Left lung (tissue), 10 donors: ENCODE measurements around the gene GPC5. TPM values are rescaled to one million over a fixed set of nuclear protein-coding genes. Genes with fewer than 3 reads are reported as not detected.

Experiments used
- ATAC-seq: fragments of 200-7000 bp; cut with Tn5 transposase; one replicate; pipeline ENCODE4 v1.9.1; 2020; ENCODE audit warnings: moderate library complexity
- DNase-seq, 4 donors: peaks; one replicate each; pipeline ENCODE4 v3.0.0-alpha.2; 2013 to 2020
- H3K27ac ChIP-seq, 2 donors: fragments of 200-600 bp; sonication (generic) in 1 of 2; one replicate each; pipeline versions ENCODE4 v1.5.0 to v1.8.0; 2020 to 2021
- H3K27me3 ChIP-seq, 2 donors: fragments of 200-600 bp; sonication (generic) in 1 of 2; one replicate each; pipeline versions ENCODE4 v1.5.0 to v1.8.0; 2020 to 2021
- H3K36me3 ChIP-seq, 2 donors: fragments of 200-600 bp; sonication (generic) in 1 of 2; one replicate each; pipeline versions ENCODE4 v1.5.0 to v1.8.0; 2020 to 2021
- H3K4me1 ChIP-seq, 2 donors: fragments of 200-600 bp; one replicate each; pipeline ENCODE4 v1.8.0; 2021
- H3K4me3 ChIP-seq, 2 donors: fragments of 200-600 bp; sonication (generic) in 1 of 2; one replicate each; pipeline versions ENCODE4 v1.5.0 to v1.8.0; 2020 to 2021; ENCODE audit warnings: mild to moderate bottlenecking in 1 of 2
- H3K9me3 ChIP-seq, 2 donors: fragments of 200-600 bp; sonication (generic) in 1 of 2; one replicate each; pipeline versions ENCODE4 v1.5.0 to v1.8.0; 2020 to 2021
- CTCF ChIP-seq, 2 donors: fragments of 200-600 bp; sonication (generic) in 1 of 2; IDR thresholded peaks; one replicate each; pipeline versions ENCODE4 v1.5.0 to v1.8.0; 2021; ENCODE audit warnings: antibody characterized with exemption in 2 of 2
- intact Hi-C, 2 donors: fragments of 100-400 bp; cut with DNase I; formaldehyde crosslinking; loops; one replicate each; pipeline versions ENCODE4 v1.11.2 to v1.14.2; 2022
- polyA plus RNA-seq, 6 donors: library from polyadenylated mRNA; unstranded; fragments of 120-200 nt; gene quantifications; one replicate each; pipeline ENCODE4 v1.2.1, GENCODE V29; 2013; ENCODE audit not compliant: insufficient read length in 6 of 6
- total RNA-seq, 2 donors: library from RNA; stranded (reverse); fragmentation: NEBNext Ultra II Directional; extraction: Animal tissue kit (Norgen Biotek cat#: 25700); gene quantifications; one replicate each; pipeline ENCODE4 v1.2.1, GENCODE V29; 2021
- donor health status: DM: no; HTN: yes; CAD: no.
- donor health status: DM: no; HTN: no; CAD: no.

GPC5 gene
- total and polyA plus RNA-seq, 8 donors = 9.2 to 19.5 (median 11.5) TPM

DNA sequence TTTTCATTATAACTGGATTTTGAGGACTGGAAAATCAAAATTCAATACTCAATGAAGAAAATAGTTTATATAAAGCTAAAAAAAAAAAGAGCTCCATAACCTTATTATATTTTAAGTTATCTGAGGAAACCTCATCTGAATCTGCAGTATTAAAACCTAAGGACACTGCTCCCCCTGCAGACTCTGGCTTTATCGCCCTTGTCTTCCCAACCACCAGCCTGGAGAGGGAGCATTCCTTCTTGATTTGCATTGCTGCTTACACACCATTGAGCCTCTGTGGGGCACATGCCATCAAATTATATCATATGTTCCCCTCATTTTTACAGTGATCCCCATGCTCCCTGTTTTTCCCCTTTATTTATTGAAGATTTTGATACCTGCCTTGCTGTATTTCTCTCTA is 956.8 kb downstream of the GPC5 start:
- no peak overlapping the region for H3K4me3 ChIP-seq
- peak in 1 of 2 donors; percentile 11 for TF ChIP-seq CTCF (IDR thresholded peaks at IDR 0.05)
- no peaks in the 10 kb centered on the region for H3K36me3 ChIP-seq
- DNase-seq (peak in 1 of 4 donors; percentile 31), ATAC-seq (peak; percentile 37)
- no peaks in the 10 kb centered on the region for H3K4me1 ChIP-seq
- no peak overlapping the region for H3K27ac ChIP-seq
- peaks cover 0 to 16% of the 10 kb centered on the region in 2 donors for H3K9me3 ChIP-seq
- intact Hi-C loops = no loop called here
- H3K27me3 ChIP-seq = no peaks in the 10 kb centered on the region

GRCh38 chr13:92362717-92363116 is 964.3 kb downstream of the GPC5 start:
- Histone ChIP-seq H3K27me3 (no peaks in the 10 kb centered on the region), H3K4me1 (no peaks in the 10 kb centered on the region), H3K27ac (no peak overlapping the region), H3K36me3 (no peaks in the 10 kb centered on the region), H3K9me3 (peaks cover 0 to 29% of the 10 kb centered on the region in 2 donors), H3K4me3 (no peak overlapping the region)
- ATAC-seq (no peak), DNase-seq (peak in 1 of 4 donors; percentile 36)
- intact Hi-C loops = no loop called here
- no peak for TF ChIP-seq CTCF (IDR thresholded peaks at IDR 0.05)

GRCh38 chr13:92365904-92366303 is 967.5 kb downstream of the GPC5 start:
- ATAC-seq = no peak
- H3K4me3 ChIP-seq = no peak overlapping the region

DNA sequence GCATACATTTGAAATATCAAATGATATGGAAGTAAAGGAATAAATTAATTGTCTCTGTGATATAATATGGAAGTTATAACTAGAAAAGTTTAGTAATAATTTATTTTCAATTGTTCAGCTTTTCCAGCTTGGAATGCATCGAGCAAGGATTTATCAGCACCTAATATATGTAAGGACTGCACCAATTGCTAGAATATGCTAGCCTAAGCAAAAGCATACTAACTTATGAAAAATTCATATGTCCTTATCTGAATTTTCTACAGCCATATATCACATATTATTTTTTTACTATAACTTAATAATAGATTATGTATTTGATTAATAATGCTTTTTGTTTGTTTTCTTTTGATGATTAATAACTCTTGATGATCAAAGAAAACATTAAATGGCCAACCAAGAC is 979.0 kb downstream of the GPC5 start:
- Histone ChIP-seq H3K4me1 (no peaks in the 10 kb centered on the region), H3K36me3 (no peaks in the 10 kb centered on the region), H3K4me3 (no peak overlapping the region), H3K27ac (no peak overlapping the region), H3K9me3 (peaks cover 0 to 11% of the 10 kb centered on the region in 2 donors), H3K27me3 (no peaks in the 10 kb centered on the region)
- no peak for ATAC-seq
- DNase-seq = no peak
- intact Hi-C loops = no loop called here
- no peak for TF ChIP-seq CTCF (IDR thresholded peaks at IDR 0.05)

More at GRCh38 chr13:92365904-92366303, 967.5 kb downstream of the GPC5 start:
- Histone ChIP-seq H3K36me3 (no peaks in the 10 kb centered on the region), H3K27ac (no peak overlapping the region), H3K27me3 (no peaks in the 10 kb centered on the region), H3K4me1 (no peaks in the 10 kb centered on the region), H3K9me3 (peaks cover 0 to 13% of the 10 kb centered on the region in 2 donors)
- no peak for DNase-seq
- intact Hi-C loops = no loop called here
- no peak for TF ChIP-seq CTCF (IDR thresholded peaks at IDR 0.05)

DNA sequence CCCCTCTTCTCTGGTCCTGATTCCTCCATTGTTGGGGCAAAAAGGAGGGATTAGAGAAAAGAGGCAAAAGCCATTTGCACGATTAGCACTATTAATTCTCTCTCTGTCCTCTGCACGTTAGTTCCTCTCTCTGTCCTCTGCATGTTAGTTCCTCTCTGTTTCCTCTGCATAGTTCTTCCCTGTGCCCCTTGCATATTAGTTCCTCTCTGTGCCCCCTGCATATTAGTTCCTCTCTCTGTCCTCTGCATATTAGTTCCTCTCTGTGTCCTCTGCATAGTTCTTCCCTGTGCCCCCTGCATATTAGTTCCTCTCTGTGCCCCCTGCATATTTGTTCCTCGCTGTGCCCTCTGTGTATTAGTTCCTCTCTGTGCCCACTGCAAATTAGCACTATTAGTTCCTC is 981.0 kb downstream of the GPC5 start:
- H3K27me3 ChIP-seq = no peaks in the 10 kb centered on the region
- H3K4me1 ChIP-seq = no peaks in the 10 kb centered on the region
- no peaks in the 10 kb centered on the region for H3K36me3 ChIP-seq
- H3K27ac ChIP-seq = no peak overlapping the region
- no peak overlapping the region for H3K4me3 ChIP-seq
- no peak for DNase-seq
- H3K9me3 ChIP-seq = peaks cover 0 to 11% of the 10 kb centered on the region in 2 donors
- intact Hi-C loops = no loop called here
- ATAC-seq = no peak
- TF ChIP-seq CTCF (IDR thresholded peaks at IDR 0.05) = no peak
